CD8-positive, alpha-beta memory T cell (primary cell): ENCODE data around the gene FANCI. TPM values are rescaled to one million over a fixed set of nuclear protein-coding genes. Genes with fewer than 3 reads are reported as not detected.

Source experiments
- CTCF ChIA-PET: fragments of 350-600 bp; sonication (Branson Sonifier 250); formaldehyde crosslinking; loops from one replicate; lab custom pipeline; 2021; ENCODE audit warnings: antibody characterized with exemption; lab: Charles Lee
- POLR2A ChIA-PET: fragments of 350-600 bp; sonication (Branson Sonifier 250); formaldehyde crosslinking; loops from one replicate; lab custom pipeline; 2021; ENCODE audit warnings: antibody characterized with exemption; lab: Charles Lee
- DNase-seq, 5 donors: peaks; one replicate each; pipeline versions ENCODE4 v3.0.0 to v3.0.0-alpha.2; 2020 to 2022; ENCODE audit warnings: mixed read lengths in 1 of 5
- H3K27ac ChIP-seq: one replicate; pipeline ENCODE4 v1.7.0; 2013; ENCODE audit warnings: low read depth, mild to moderate bottlenecking, low read length, moderate library complexity
- H3K27me3 ChIP-seq: 2 replicates; pipeline ENCODE4 v1.7.0; 2013; ENCODE audit warnings: low read length, mild to moderate bottlenecking; ENCODE audit not compliant: insufficient read depth, poor library complexity, severe bottlenecking
- H3K36me3 ChIP-seq: 2 replicates; pipeline ENCODE4 v1.7.0; 2013; ENCODE audit warnings: mild to moderate bottlenecking, low read length, moderate library complexity; ENCODE audit not compliant: insufficient read depth
- H3K4me1 ChIP-seq: 2 replicates; pipeline ENCODE4 v1.7.0; 2013; ENCODE audit warnings: mild to moderate bottlenecking, low read length, moderate library complexity; ENCODE audit not compliant: insufficient read depth
- H3K4me3 ChIP-seq: 2 replicates; pipeline ENCODE4 v1.7.0; 2013; ENCODE audit warnings: mild to moderate bottlenecking, low read length
- H3K9me3 ChIP-seq: 2 replicates; pipeline ENCODE4 v1.7.0; 2013; ENCODE audit warnings: mild to moderate bottlenecking, low read length
- H3K27ac Mint-ChIP-seq, 8 donors: one replicate each; pipeline ENCODE4 v1.8.0; 2020 to 2021; ENCODE audit warnings: mixed read lengths in 8 of 8, mild to moderate bottlenecking in 6 of 8, inconsistent platforms in 3 of 8, moderate library complexity in 3 of 8
- H3K27me3 Mint-ChIP-seq, 2 donors: one replicate each; pipeline ENCODE4 v1.8.0; 2020 to 2021; ENCODE audit warnings: mixed read lengths in 2 of 2, mild to moderate bottlenecking in 1 of 2, moderate library complexity in 1 of 2
- H3K36me3 Mint-ChIP-seq, 3 donors: one replicate each; pipeline ENCODE4 v1.8.0; 2020 to 2021; ENCODE audit warnings: mixed read lengths in 3 of 3, inconsistent platforms in 1 of 3, mild to moderate bottlenecking in 1 of 3
- H3K4me1 Mint-ChIP-seq, 3 donors: one replicate each; pipeline ENCODE4 v1.8.0; 2020 to 2021; ENCODE audit warnings: mixed read lengths in 3 of 3, inconsistent platforms in 1 of 3, mild to moderate bottlenecking in 1 of 3
- H3K4me3 Mint-ChIP-seq, 7 donors: one replicate each; pipeline ENCODE4 v1.8.0; 2020 to 2021; ENCODE audit warnings: mixed read lengths in 7 of 7, mild to moderate bottlenecking in 6 of 7, moderate library complexity in 4 of 7, inconsistent platforms in 2 of 7
- H3K9me3 Mint-ChIP-seq, 5 donors: one replicate each; pipeline ENCODE4 v1.8.0; 2020 to 2022; ENCODE audit warnings: mixed read lengths in 5 of 5, mild to moderate bottlenecking in 3 of 5, moderate library complexity in 2 of 5, inconsistent platforms in 1 of 5
- polyA plus RNA-seq: library from polyadenylated mRNA; unstranded; fragments of 300-500 nt; fragmentation: Illumina TruSeq; gene quantifications from one replicate; pipeline ENCODE4 v1.2.3, GENCODE V29; 2021
- total RNA-seq, 2 experiments: library from RNA; stranded (reverse); gene quantifications; one replicate each; pipeline ENCODE4 v1.2.3, GENCODE V29; 2021

Gene FANCI
- total and polyA plus RNA-seq, 3 experiments from 2014 or later, result 6.7 to 145 (median 140) TPM

DNA sequence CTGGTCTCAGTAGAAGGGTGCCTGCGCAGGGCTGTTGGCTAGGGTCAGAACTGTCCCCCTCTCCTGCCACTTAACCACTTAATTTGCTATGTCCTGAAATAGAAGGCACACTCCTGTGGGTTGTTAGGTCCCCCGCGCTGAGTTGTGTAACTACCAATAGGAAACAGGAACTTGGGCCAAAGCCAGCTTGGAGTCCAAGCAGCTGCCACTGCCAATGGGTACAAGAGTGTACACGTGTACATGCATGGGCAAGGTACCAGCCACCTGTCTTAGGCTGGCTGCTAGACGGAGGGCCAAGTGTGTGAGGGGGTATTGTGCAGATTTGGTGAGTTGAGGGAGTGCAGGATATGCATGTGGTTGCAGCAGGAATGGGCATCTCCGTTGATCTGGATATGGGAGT, 120.6 kb downstream of the FANCI start:
- peaks cover 0 to 2% (median 0%) of the 10 kb centered on the region in 3 donors for H3K36me3 Mint-ChIP-seq
- Histone ChIP-seq H3K4me1 (peaks cover 6% of the 10 kb centered on the region), H3K36me3 (no peaks in the 10 kb centered on the region), H3K4me3 (no peak overlapping the region), H3K27me3 (peaks cover 73% of the 10 kb centered on the region), H3K9me3 (no peaks in the 10 kb centered on the region), H3K27ac (no peak overlapping the region)
- CTCF ChIA-PET, result no interaction called here
- H3K9me3 Mint-ChIP-seq, result peaks cover 0 to 5% (median 0%) of the 10 kb centered on the region in 5 donors
- H3K4me1 Mint-ChIP-seq, result peaks cover 15 to 45% (median 21%) of the 10 kb centered on the region in 3 donors
- H3K27me3 Mint-ChIP-seq, result peaks cover 74 to 80% of the 10 kb centered on the region in 2 donors
- peak overlapping the region in 1 of 8 donors; percentile 45 for H3K27ac Mint-ChIP-seq
- POLR2A ChIA-PET, result no interaction called here
- DNase-seq, result no peak
- H3K4me3 Mint-ChIP-seq, result no peak overlapping the region

- H3K27ac ChIP-seq, result no peak overlapping the region
- H3K4me1 ChIP-seq, result peaks cover 5% of the 10 kb centered on the region
- peak overlapping the region in 1 of 8 donors; percentile 45 for H3K27ac Mint-ChIP-seq
- no peak overlapping the region for H3K4me3 Mint-ChIP-seq
- no peak overlapping the region for H3K4me3 ChIP-seq
- H3K27me3 ChIP-seq, result peaks cover 69% of the 10 kb centered on the region
- H3K9me3 ChIP-seq, result no peaks in the 10 kb centered on the region
- ChIA-PET CTCF (no interaction called here), POLR2A (no interaction called here)
- peaks cover 0 to 2% (median 0%) of the 10 kb centered on the region in 3 donors for H3K36me3 Mint-ChIP-seq
- DNase-seq, result no peak
- H3K4me1 Mint-ChIP-seq, result peaks cover 15 to 45% (median 23%) of the 10 kb centered on the region in 3 donors
- H3K36me3 ChIP-seq, result no peaks in the 10 kb centered on the region
- peaks cover 0 to 5% (median 0%) of the 10 kb centered on the region in 5 donors for H3K9me3 Mint-ChIP-seq
- H3K27me3 Mint-ChIP-seq, result peaks cover 75 to 82% of the 10 kb centered on the region in 2 donors
Measured at GRCh38 chr15:89364741-89365450, 121.1 kb downstream of the FANCI start.

DNA sequence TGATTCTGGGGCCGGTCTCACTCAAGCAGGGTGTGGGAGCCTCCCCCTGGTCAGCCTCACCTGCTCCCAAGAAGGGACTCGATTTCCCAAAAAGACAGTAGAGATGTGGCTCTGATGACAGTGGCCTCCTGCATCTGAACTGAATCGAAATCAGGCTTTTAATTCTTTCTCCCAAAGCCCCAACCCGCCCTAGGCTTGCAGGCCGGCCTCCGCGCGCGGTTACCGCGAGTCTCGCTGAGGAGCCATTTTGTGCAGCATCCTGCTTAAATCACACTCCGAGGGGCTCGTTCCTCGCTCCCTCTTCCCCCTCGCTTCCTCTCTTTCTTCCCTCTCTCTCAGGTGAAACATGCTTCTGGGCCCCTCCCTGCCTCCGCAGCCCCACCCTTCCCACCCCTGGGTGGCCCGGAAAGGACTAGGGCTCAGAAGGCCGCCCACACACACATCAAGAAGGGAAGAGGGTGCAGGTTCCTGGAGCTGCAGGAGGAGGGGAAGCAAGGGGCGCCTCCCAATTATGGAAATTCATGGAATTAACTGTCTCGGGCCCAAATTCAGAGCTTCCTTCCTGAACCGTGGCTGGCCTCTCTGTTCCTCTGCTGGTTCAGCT, 121.8 kb downstream of the FANCI start:
- CTCF ChIA-PET, result no interaction called here
- no peaks in the 10 kb centered on the region for H3K9me3 ChIP-seq

More for the DNA sequence above, 121.8 kb downstream of the FANCI start:
- Histone ChIP-seq H3K27me3 (peaks cover 64% of the 10 kb centered on the region), H3K36me3 (no peaks in the 10 kb centered on the region), H3K4me1 (peaks cover 5% of the 10 kb centered on the region), H3K27ac (no peak overlapping the region), H3K4me3 (no peak overlapping the region)
- no peak overlapping the region for H3K4me3 Mint-ChIP-seq
- H3K36me3 Mint-ChIP-seq, result peaks cover 0 to 2% (median 0%) of the 10 kb centered on the region in 3 donors
- DNase-seq, result no peak
- H3K27ac Mint-ChIP-seq, result peak overlapping the region in 1 of 8 donors; percentile 21
- peaks cover 0 to 5% (median 0%) of the 10 kb centered on the region in 5 donors for H3K9me3 Mint-ChIP-seq
- H3K27me3 Mint-ChIP-seq, result peaks cover 76 to 80% of the 10 kb centered on the region in 2 donors
- POLR2A ChIA-PET, result no interaction called here
- H3K4me1 Mint-ChIP-seq, result peaks cover 15 to 46% (median 26%) of the 10 kb centered on the region in 3 donors

Other genes with a start within 250 kb of the FANCI start
- 10 to 100 TPM; 68.7 to 79.8 TPM for gene ABHD2, start 155.5 kb upstream of the FANCI start, total RNA-seq
- gene ABHD2, start 155.5 kb upstream of the FANCI start, polyA plus RNA-seq, result 22.9 TPM
- gene RLBP1, start 22.4 kb upstream of the FANCI start, total RNA-seq, result not detected
- gene RLBP1, start 22.4 kb upstream of the FANCI start, polyA plus RNA-seq, result not detected
- gene POLG, start 90.8 kb downstream of the FANCI start, total RNA-seq, result 100 to 1,000 TPM; 106 to 110 TPM
- 56.0 TPM for gene POLG, start 90.8 kb downstream of the FANCI start, polyA plus RNA-seq